HepG2 (cell line): ENCODE data around the gene SLC22A7. TPM values are rescaled to one million over a fixed set of nuclear protein-coding genes. Genes with fewer than 3 reads are reported as not detected.

ENCODE experiments used
- IRF2 ChIP-seq: IDR thresholded peaks from 2 replicates; pipeline ENCODE4 v1.6.1; 2018; ENCODE audit warnings: missing genetic modification reagents, missing compliant biosample characterization
- MAF1 ChIP-seq: sonication (generic); formaldehyde crosslinking; IDR thresholded peaks from 2 replicates; pipeline ENCODE4 v1.5.0; 2020; ENCODE audit warnings: missing genetic modification reagents, borderline replicate concordance
- MYNN ChIP-seq: sonication (generic); formaldehyde crosslinking; IDR thresholded peaks from 2 replicates; pipeline ENCODE4 v1.4.0; 2020; ENCODE audit warnings: mild to moderate bottlenecking, low read depth, missing genetic modification reagents
- ZBTB10 ChIP-seq: sonication (generic); formaldehyde crosslinking; IDR thresholded peaks from 2 replicates; pipeline ENCODE4 v1.4.0; 2020; ENCODE audit warnings: missing genetic modification reagents, borderline replicate concordance
- ZNF407 ChIP-seq: sonication (generic); formaldehyde crosslinking; IDR thresholded peaks from one replicate; pipeline ENCODE4 v1.5.1; 2020; ENCODE audit warnings: mild to moderate bottlenecking, missing genetic modification reagents; ENCODE audit errors: not compliant biosample characterization
- ZNF644 ChIP-seq: IDR thresholded peaks from 2 replicates; pipeline ENCODE4 v1.6.1; 2016; ENCODE audit warnings: low read depth
- ZNF687 ChIP-seq: sonication (generic); formaldehyde crosslinking; IDR thresholded peaks from 2 replicates; pipeline ENCODE4 v1.5.1; 2020; ENCODE audit warnings: mild to moderate bottlenecking, missing genetic modification reagents, moderate library complexity
- polyA plus RNA-seq, 8 experiments: library from polyadenylated mRNA; depleted of rRNA in 3 of 8; stranded (reverse) in 7 of 8; unstranded in 1 of 8; fragments of >200 nt; fragmentation: Illumina TruSeq in 4 of 8; extraction: Trizol in 4 of 8; gene quantifications; 2 replicates each; pipeline versions ENCODE4 v1.2.1 to v1.2.3, GENCODE V29; 2011 to 2016; ENCODE audit warnings: low read depth in 4 of 8, missing spikeins in 1 of 8, mixed read lengths in 1 of 8; ENCODE audit not compliant: insufficient read depth in 1 of 8
- total RNA-seq, 5 experiments: library from RNA; depleted of rRNA; stranded (reverse); fragments of >200 nt; fragmentation: Illumina TruSeq; extraction: Trizol; gene quantifications; 2 replicates each; pipeline ENCODE4 v1.2.3, GENCODE V29; 2016; ENCODE audit warnings: low read depth in 1 of 5
- TF ChIP-seq, protein P1 (sequence below): IDR thresholded peaks from 2 replicates; pipeline ENCODE4 v1.6.1; 2018; ENCODE audit warnings: missing genetic modification reagents, mild to moderate bottlenecking, missing compliant biosample characterization

Gene SLC22A7
- total and polyA plus RNA-seq, 2 of the 13 experiments (the other 11 are each of a cell fraction or from before 2014, with no cell fraction given) = 5.3 to 22.6 TPM

- TF ChIP-seq, protein P1, sequence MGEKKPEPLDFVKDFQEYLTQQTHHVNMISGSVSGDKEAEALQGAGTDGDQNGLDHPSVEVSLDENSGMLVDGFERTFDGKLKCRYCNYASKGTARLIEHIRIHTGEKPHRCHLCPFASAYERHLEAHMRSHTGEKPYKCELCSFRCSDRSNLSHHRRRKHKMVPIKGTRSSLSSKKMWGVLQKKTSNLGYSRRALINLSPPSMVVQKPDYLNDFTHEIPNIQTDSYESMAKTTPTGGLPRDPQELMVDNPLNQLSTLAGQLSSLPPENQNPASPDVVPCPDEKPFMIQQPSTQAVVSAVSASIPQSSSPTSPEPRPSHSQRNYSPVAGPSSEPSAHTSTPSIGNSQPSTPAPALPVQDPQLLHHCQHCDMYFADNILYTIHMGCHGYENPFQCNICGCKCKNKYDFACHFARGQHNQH (CRISPR knock-in tag) = peak; percentile 57; the same call in 1 of the 2 replicates
- no peak for TF ChIP-seq ZNF407 (CRISPR knock-in tag)
- peak; percentile 25; the same call in 1 of the 2 replicates for TF ChIP-seq ZNF687
- TF ChIP-seq MYNN (CRISPR knock-in tag) = 0 out of 2 replicates have a peak, but pooled peaks have one; percentile 63
- peak; percentile 55; the same call in 1 of the 2 replicates for TF ChIP-seq IRF2 (CRISPR knock-in tag)
- peak; percentile 92 for TF ChIP-seq ZNF644 (CRISPR knock-in tag)
- TF ChIP-seq ZBTB10 (CRISPR knock-in tag) = peak; percentile 41; the same call in 1 of the 2 replicates
- no peak for TF ChIP-seq MAF1
Observed at GRCh38 chr6:43262000-43262779, 35.9 kb upstream of the SLC22A7 start (continued).
